Measurements from ENCODE around the gene IFI30. TPM values are rescaled to one million over a fixed set of nuclear protein-coding genes. Genes with fewer than 3 reads are reported as not detected.

IFI30 gene
- total and polyA plus RNA-seq, 2 donors (not counting 3 experiments of a cell fraction or from before 2014, with no cell fraction given), result 1.1 to 1.6 TPM

GRCh38 chr19:18224525-18225354, 51.1 kb downstream of the IFI30 start:
- Histone ChIP-seq H3K4me3 (replicated peaks in 1 of 3; ENCODE audit: insufficient read depth in 1 of 3, low read depth in 1 of 3, low read length in 3 of 3) (peak overlapping the region in 1 of 3 experiments; percentile 4), H3K27ac (ENCODE audit: insufficient read depth, low read depth, low read length) (no peak overlapping the region), H3K79me2 (ENCODE audit: control insufficient read depth, insufficient read depth, low read length) (no peaks in the 10 kb centered on the region), H3K4me1 (ENCODE audit: control insufficient read depth, extremely low read depth, insufficient read depth, low read length) (peaks cover 9% of the 10 kb centered on the region), H3K36me3 (ENCODE audit: control insufficient read depth in 2 of 2, extremely low read depth in 1 of 2, insufficient read depth in 2 of 2, low read length in 2 of 2) (no peaks in the 10 kb centered on the region), H2AFZ (ENCODE audit: low read depth, low read length) (peak overlapping the region; percentile 73), H4K20me1 (replicated peaks; ENCODE audit: control insufficient read depth, extremely low read depth, insufficient read depth, low read length) (no peaks in the 10 kb centered on the region), H3K9me1 (replicated peaks; ENCODE audit: control insufficient read depth, extremely low read depth, insufficient read depth, low read length) (no peaks in the 10 kb centered on the region), H3K9ac (replicated peaks; ENCODE audit: extremely low read depth, insufficient read depth, low read length) (no peak overlapping the region), H3K4me2 (ENCODE audit: insufficient read depth, low read length) (peak overlapping the region; percentile 50), H3K9me3 (replicated peaks; ENCODE audit: control insufficient read depth, insufficient read depth, low read length) (no peaks in the 10 kb centered on the region), H3K27me3 (ENCODE audit: control insufficient read depth in 2 of 2, insufficient read depth in 2 of 2, low read length in 2 of 2) (peaks cover 5% of the 10 kb centered on the region in 2 experiments)
- dilution Hi-C loops (cut with MboI; ENCODE audit: extremely low pct_ligation_motif_present, low sequenced_read_pairs) (no loop called here), intact Hi-C loops (cut with micrococcal nuclease) (no loop called here)
- DNase-seq (ENCODE audit: low read depth, low spot score) (peak; percentile 99), FAIRE-seq (peak; percentile 100)
- POLR2A ChIA-PET, result interaction anchor here (0.9 to 1.2 kb wide), 4 partner anchors 15 to 161 kb away, joined by 3 to 6 read pairs (median 4); partner anchors contain the start of genes GDF15 and JUND
- CTCF ChIA-PET, result interaction anchor here (0.6 to 3.9 kb wide), 10 partner anchors 9 to 112 kb away, joined by 3 to 27 read pairs (median 4); no protein-coding TSS in a partner anchor
- no TSS peak for BruUV-seq (replicated peaks)
- TF ChIP-seq JUN (IDR thresholded peaks at IDR 0.05; ENCODE audit: borderline replicate concordance, insufficient read depth, insufficient read length, low read depth) (no peak), EZH2 (IDR thresholded peaks at IDR 0.05; ENCODE audit: borderline replicate concordance, low read depth, low read length, severe bottlenecking) (no peak), CTCF (IDR thresholded peaks at IDR 0.05; ENCODE audit: extremely low read depth in 1 of 2, insufficient read depth in 1 of 2, low read depth in 1 of 2, low read length in 2 of 2) (no peak), MYC (IDR thresholded peaks at IDR 0.05; ENCODE audit: low read depth, low read length) (no peak), POLR2AphosphoS5 (IDR thresholded peaks at IDR 0.05; ENCODE audit: insufficient read depth, low read depth, low read length) (no peak), MAX (IDR thresholded peaks at IDR 0.05; ENCODE audit: insufficient read depth, insufficient read length) (no peak), FOS (IDR thresholded peaks at IDR 0.05; ENCODE audit: borderline replicate concordance, insufficient read depth, low read length) (no peak), GATA2 (IDR thresholded peaks at IDR 0.05; ENCODE audit: insufficient read depth, insufficient read length, low read depth, low read length) (no peak), POLR2A (IDR thresholded peaks at IDR 0.05; ENCODE audit: low read depth, low read length) (no peak)

Measured in endothelial cell of umbilical vein (primary cell).